Activated T-helper 1 cell treated with anti-CD3 and anti-CD28 coated beads, Interleukin-12 subunit alpha, Interleukin-12 subunit beta, Interleukin-2, Interleukin-4 antibody, amounts not matched to agents 30 ng/mL and 10 ng/mL and 1 ng/mL, durations not matched to agents 14 hours and 24 hours and 36 hours (primary cell): Measurements from ENCODE around the gene RAP1GAP. TPM values are rescaled to one million over a fixed set of nuclear protein-coding genes. Genes with fewer than 3 reads are reported as not detected.

Source experiments
- DNase-seq: peaks from one replicate; pipeline ENCODE4 v3.0.0; 2021; ENCODE audit warnings: low spot score
- H3K27ac Mint-ChIP-seq: one replicate; pipeline ENCODE4 v1.8.0; 2021; ENCODE audit warnings: mild to moderate bottlenecking, mixed read lengths
- H3K27me3 Mint-ChIP-seq: one replicate; pipeline ENCODE4 v1.8.0; 2022; ENCODE audit warnings: mild to moderate bottlenecking, moderate library complexity, mixed read lengths; ENCODE audit not compliant: insufficient read depth
- H3K36me3 Mint-ChIP-seq: one replicate; pipeline ENCODE4 v1.8.0; 2021; ENCODE audit warnings: low read depth, mixed read lengths
- H3K4me1 Mint-ChIP-seq: one replicate; pipeline ENCODE4 v1.8.0; 2021; ENCODE audit warnings: low read depth, mixed read lengths
- H3K4me3 Mint-ChIP-seq: one replicate; pipeline ENCODE4 v1.8.0; 2021; ENCODE audit warnings: mild to moderate bottlenecking, moderate library complexity, mixed read lengths
- H3K9me3 Mint-ChIP-seq: one replicate; pipeline ENCODE4 v1.8.0; 2021; ENCODE audit warnings: mixed read lengths
- intact Hi-C: fragments of 100-400 bp; cut with micrococcal nuclease; formaldehyde crosslinking; loops from one replicate; pipeline ENCODE4 v1.15.1; 2024
- total RNA-seq: library from RNA; stranded (reverse); gene quantifications from 2 replicates; pipeline ENCODE4 v1.2.3, GENCODE V29; 2022

Gene RAP1GAP
- total RNA-seq, 1 donor from 2014 or later = 0.23 TPM

- intact Hi-C loops = no loop called here
- Mint-ChIP-seq H3K4me3 (no peak overlapping the region), H3K27me3 (peaks cover 3% of the 10 kb centered on the region), H3K9me3 (no peaks in the 10 kb centered on the region), H3K36me3 (no peaks in the 10 kb centered on the region), H3K4me1 (no peaks in the 10 kb centered on the region), H3K27ac (no peak overlapping the region)
- DNase-seq = no peak
Measured at GRCh38 chr1:21586846-21587601, 82.1 kb downstream of the RAP1GAP start.

GRCh38 chr1:21586222-21586621 lies 82.9 kb downstream of the RAP1GAP start:
- Mint-ChIP-seq H3K9me3 (no peaks in the 10 kb centered on the region), H3K4me3 (no peak overlapping the region), H3K4me1 (no peaks in the 10 kb centered on the region), H3K36me3 (no peaks in the 10 kb centered on the region), H3K27ac (no peak overlapping the region), H3K27me3 (peaks cover 3% of the 10 kb centered on the region)
- no peak for DNase-seq
- intact Hi-C loops = no loop called here

DNA sequence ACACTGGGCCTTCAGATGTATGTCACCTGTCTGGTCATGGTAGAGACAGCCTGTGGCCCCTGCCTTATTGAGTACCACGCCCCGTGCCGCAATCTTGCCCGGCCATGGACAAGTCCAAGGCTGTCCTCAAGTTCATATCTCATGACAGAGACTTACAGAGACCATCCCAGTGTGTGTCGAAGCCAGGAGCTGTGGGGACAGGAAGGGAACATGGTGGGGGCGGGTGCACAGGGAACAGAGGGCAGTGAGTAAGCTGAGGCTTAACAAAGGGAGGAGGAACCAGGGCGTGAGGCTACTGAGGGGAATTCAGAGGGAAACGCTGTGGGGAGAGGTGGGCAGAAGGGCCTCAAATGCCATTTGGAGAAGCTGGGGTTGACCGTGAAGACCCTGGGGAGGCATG lies 84.1 kb downstream of the RAP1GAP start:
- Mint-ChIP-seq H3K27ac (no peak overlapping the region), H3K36me3 (no peaks in the 10 kb centered on the region), H3K27me3 (no peaks in the 10 kb centered on the region), H3K4me1 (no peaks in the 10 kb centered on the region), H3K4me3 (no peak overlapping the region), H3K9me3 (no peaks in the 10 kb centered on the region)
- intact Hi-C loops = no loop called here
- DNase-seq = no peak

DNA sequence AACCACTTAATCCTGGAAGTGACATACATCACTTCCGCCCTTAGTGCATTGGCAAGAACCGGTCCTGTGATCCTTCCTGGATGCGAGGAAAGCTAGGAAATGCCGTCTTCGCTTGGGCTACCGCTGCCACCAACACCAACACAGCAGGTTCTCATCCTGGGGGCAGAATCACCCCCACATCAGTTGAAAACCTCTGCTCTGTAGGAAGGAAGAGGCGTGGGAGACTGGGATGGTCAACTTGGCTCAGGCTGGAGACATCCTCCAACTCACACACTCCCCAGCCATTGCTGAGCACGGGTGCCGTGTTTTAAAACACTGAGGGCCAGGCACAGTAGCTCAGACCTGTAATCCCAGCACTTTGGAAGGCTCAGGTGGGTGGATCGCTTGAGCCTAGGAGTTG lies 85.1 kb downstream of the RAP1GAP start:
- H3K27ac Mint-ChIP-seq = no peak overlapping the region
- H3K9me3 Mint-ChIP-seq = no peaks in the 10 kb centered on the region

GRCh38 chr1:21579791-21580190 lies 89.4 kb downstream of the RAP1GAP start:
- Mint-ChIP-seq H3K4me3 (no peak overlapping the region), H3K27ac (no peak overlapping the region), H3K36me3 (no peaks in the 10 kb centered on the region), H3K9me3 (no peaks in the 10 kb centered on the region), H3K4me1 (no peaks in the 10 kb centered on the region), H3K27me3 (peaks cover 4% of the 10 kb centered on the region)
- intact Hi-C loops = no loop called here
- no peak for DNase-seq

More for the DNA sequence above, 85.1 kb downstream of the RAP1GAP start:
- intact Hi-C loops = no loop called here
- no peak for DNase-seq
- Mint-ChIP-seq H3K4me1 (no peaks in the 10 kb centered on the region), H3K27me3 (no peaks in the 10 kb centered on the region), H3K36me3 (no peaks in the 10 kb centered on the region), H3K4me3 (no peak overlapping the region)

DNA sequence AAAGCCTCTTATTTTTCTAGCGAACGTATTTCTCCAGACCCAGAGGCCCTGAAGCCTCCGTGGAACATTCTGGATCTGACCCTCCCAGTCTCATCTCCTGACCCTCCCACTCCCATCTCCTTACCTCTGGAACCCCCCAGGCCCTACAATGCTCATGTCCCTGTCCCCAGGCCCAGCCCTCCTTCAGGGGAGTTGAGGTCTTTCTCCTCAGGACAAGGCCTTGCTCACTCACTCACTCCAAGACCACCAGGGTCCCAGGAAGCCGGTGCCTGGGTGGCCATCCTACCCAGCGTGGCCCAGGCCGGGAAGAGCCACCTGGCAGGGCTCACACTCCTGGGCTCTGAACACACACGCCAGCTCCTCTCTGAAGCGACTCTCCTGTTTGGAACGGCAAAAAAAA lies 91.2 kb downstream of the RAP1GAP start:
- Mint-ChIP-seq H3K4me3 (no peak overlapping the region), H3K36me3 (no peaks in the 10 kb centered on the region), H3K27ac (no peak overlapping the region), H3K4me1 (no peaks in the 10 kb centered on the region), H3K9me3 (no peaks in the 10 kb centered on the region), H3K27me3 (peaks cover 11% of the 10 kb centered on the region)
- intact Hi-C loops = no loop called here
- no peak for DNase-seq

- Mint-ChIP-seq H3K27ac (no peak overlapping the region), H3K27me3 (peaks cover 11% of the 10 kb centered on the region)
- intact Hi-C loops = no loop called here
Measured at GRCh38 chr1:21577324-21577723, 91.8 kb downstream of the RAP1GAP start.

GRCh38 chr1:21576798-21577187 lies 92.4 kb downstream of the RAP1GAP start:
- no peak for DNase-seq
- no peak overlapping the region for H3K4me3 Mint-ChIP-seq
- no peaks in the 10 kb centered on the region for H3K9me3 Mint-ChIP-seq
- H3K27ac Mint-ChIP-seq = no peak overlapping the region
- H3K4me1 Mint-ChIP-seq = no peaks in the 10 kb centered on the region
- intact Hi-C loops = no loop called here
- peaks cover 11% of the 10 kb centered on the region for H3K27me3 Mint-ChIP-seq
- H3K36me3 Mint-ChIP-seq = no peaks in the 10 kb centered on the region

More at GRCh38 chr1:21577324-21577723, 91.8 kb downstream of the RAP1GAP start:
- DNase-seq = no peak
- Mint-ChIP-seq H3K4me1 (no peaks in the 10 kb centered on the region), H3K36me3 (no peaks in the 10 kb centered on the region), H3K9me3 (no peaks in the 10 kb centered on the region), H3K4me3 (no peak overlapping the region)

- Mint-ChIP-seq H3K36me3 (no peaks in the 10 kb centered on the region), H3K4me1 (no peaks in the 10 kb centered on the region)
- intact Hi-C loops = no loop called here
Measured at GRCh38 chr1:21576031-21576797, 92.9 kb downstream of the RAP1GAP start.

GRCh38 chr1:21575351-21575942 lies 93.7 kb downstream of the RAP1GAP start:
- DNase-seq = no peak
- H3K27me3 Mint-ChIP-seq = peaks cover 11% of the 10 kb centered on the region
- no peak overlapping the region for H3K4me3 Mint-ChIP-seq
- H3K4me1 Mint-ChIP-seq = no peaks in the 10 kb centered on the region
- no peak overlapping the region for H3K27ac Mint-ChIP-seq
- intact Hi-C loops = no loop called here
- H3K9me3 Mint-ChIP-seq = no peaks in the 10 kb centered on the region
- H3K36me3 Mint-ChIP-seq = no peaks in the 10 kb centered on the region

More at GRCh38 chr1:21576031-21576797, 92.9 kb downstream of the RAP1GAP start:
- Mint-ChIP-seq H3K27ac (no peak overlapping the region), H3K4me3 (no peak overlapping the region), H3K27me3 (peaks cover 11% of the 10 kb centered on the region), H3K9me3 (no peaks in the 10 kb centered on the region)
- no peak for DNase-seq

DNA sequence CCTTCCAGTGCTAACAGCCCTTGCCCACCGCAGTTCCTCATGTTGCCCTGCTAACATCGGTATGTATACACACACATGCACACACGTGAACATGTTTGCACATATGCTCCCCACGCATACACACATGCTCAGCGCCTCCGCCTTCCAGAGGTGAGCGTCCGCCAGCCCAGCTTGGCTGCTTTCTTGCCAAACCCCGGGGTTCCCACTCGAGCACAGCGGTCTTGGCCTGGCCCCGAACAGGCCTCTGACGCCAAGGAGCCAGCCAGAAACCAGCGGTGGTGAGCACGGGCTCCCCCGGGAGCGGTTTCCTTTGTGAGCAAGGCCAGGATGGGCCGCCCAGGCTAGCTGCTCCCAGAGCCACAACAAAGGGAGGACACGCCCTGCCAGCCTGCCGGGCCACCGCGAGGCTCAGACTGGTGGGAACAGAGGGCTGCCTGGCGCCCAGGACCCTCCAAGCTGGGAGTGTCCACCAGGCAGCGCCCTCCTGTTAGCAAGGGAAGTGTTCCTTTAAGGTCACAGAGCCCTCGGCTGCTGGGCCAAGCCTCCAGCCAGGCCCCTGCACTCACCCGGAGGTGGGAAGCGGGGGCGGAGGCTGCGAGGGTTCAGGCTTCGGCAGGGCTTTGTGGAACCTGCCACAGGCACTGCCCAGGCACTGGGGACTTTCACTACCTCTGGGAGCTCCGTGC lies 94.5 kb downstream of the RAP1GAP start:
- no peaks in the 10 kb centered on the region for H3K4me1 Mint-ChIP-seq
- H3K36me3 Mint-ChIP-seq = no peaks in the 10 kb centered on the region
- H3K27me3 Mint-ChIP-seq = peaks cover 11% of the 10 kb centered on the region
- no peaks in the 10 kb centered on the region for H3K9me3 Mint-ChIP-seq
- no peak for DNase-seq
- H3K27ac Mint-ChIP-seq = no peak overlapping the region
- intact Hi-C loops = no loop called here
- no peak overlapping the region for H3K4me3 Mint-ChIP-seq

DNA sequence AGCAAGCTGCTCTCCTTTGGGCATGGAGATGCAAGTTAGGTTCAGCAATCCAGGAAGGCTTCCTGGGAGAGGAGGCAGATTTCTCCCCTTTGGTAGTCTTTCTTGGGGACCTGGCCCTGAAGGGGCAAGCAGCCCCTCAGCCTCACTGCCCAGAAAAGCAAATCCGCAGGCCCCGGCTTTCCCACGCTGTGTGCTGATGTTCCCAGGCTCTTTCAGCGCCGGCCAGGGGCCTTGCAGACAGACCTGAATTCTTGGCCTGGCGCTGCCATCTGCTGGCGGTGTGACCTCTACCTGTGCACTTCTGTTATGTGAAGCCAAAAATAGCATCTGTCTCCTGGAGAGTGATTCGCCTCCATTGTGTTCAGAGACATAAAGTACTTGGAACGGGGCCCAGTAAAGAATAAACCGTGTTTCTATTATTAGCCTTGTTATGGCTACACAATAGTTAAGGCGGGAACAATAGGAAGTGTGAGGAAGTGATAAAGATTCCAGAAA lies 95.1 kb downstream of the RAP1GAP start:
- intact Hi-C loops = no loop called here
- no peaks in the 10 kb centered on the region for H3K9me3 Mint-ChIP-seq
- no peaks in the 10 kb centered on the region for H3K4me1 Mint-ChIP-seq
- no peak overlapping the region for H3K4me3 Mint-ChIP-seq
- H3K27me3 Mint-ChIP-seq = peaks cover 11% of the 10 kb centered on the region
- H3K36me3 Mint-ChIP-seq = no peaks in the 10 kb centered on the region
- no peak for DNase-seq
- H3K27ac Mint-ChIP-seq = no peak overlapping the region
